Thyroid gland (tissue), 4 donors: ENCODE results near the gene GRIA1. TPM values are rescaled to one million over a fixed set of nuclear protein-coding genes. Genes with fewer than 3 reads are reported as not detected.

Source experiments
- DNase-seq, 2 donors: peaks; one replicate each; pipeline ENCODE4 v3.0.0-alpha.2; 2019
- H3K27ac ChIP-seq, 3 donors: fragments of 200-600 bp; sonication (generic); 1 replicate in 2 of 3; 2 replicates in 1 of 3; pipeline ENCODE4 v1.5.1; 2016 to 2019; ENCODE audit warnings: mild to moderate bottlenecking in 1 of 3, moderate library complexity in 1 of 3
- H3K27me3 ChIP-seq: fragments of 200-600 bp; sonication (generic); one replicate; pipeline ENCODE4 v1.5.1; 2019
- H3K36me3 ChIP-seq, 2 donors: fragments of 200-600 bp; sonication (generic); one replicate each; pipeline ENCODE4 v1.5.1; 2016 to 2019
- H3K4me1 ChIP-seq, 2 donors: fragments of 200-600 bp; sonication (generic); one replicate each; pipeline ENCODE4 v1.5.1; 2017 to 2019
- H3K4me3 ChIP-seq, 3 donors: fragments of 200-600 bp; sonication (generic); replicated peaks in 1 of 3; 1 replicate in 2 of 3; 2 replicates in 1 of 3; pipeline ENCODE4 v1.5.1; 2016; ENCODE audit warnings: mild to moderate bottlenecking in 1 of 3
- H3K9me3 ChIP-seq: fragments of 200-600 bp; sonication (generic); one replicate; pipeline ENCODE4 v1.5.1; 2017
- POLR2A ChIP-seq, 2 donors: fragments of 450-650 bp; IDR thresholded peaks; one replicate each; pipeline ENCODE4 v1.6.1; 2017; ENCODE audit warnings: antibody characterized with exemption in 2 of 2, mild to moderate bottlenecking in 2 of 2, moderate library complexity in 1 of 2
- WGBS, 2 donors: methylation state at CpG; one replicate each; pipeline ENCODE4 v1.1.5; 2017; 5-methylcytosine and 5-hydroxymethylcytosine counted together
- intact Hi-C: fragments of 100-400 bp; cut with DNase I; formaldehyde crosslinking; loops from one replicate; pipeline ENCODE4 v1.15.1; 2023
- total RNA-seq, 4 donors: library from RNA; depleted of rRNA; stranded (reverse); fragments of >200 nt; gene quantifications; one replicate each; pipeline ENCODE4 v1.2.3, GENCODE V29; 2016
- TF ChIP-seq, protein P1 (sequence below), 6 experiments: fragments of 200-600 bp in 3 of 6; fragments of 450-650 bp in 3 of 6; sonication (generic) in 3 of 6; IDR thresholded peaks; one replicate each; pipeline ENCODE4 v1.5.1; 2016 to 2019; ENCODE audit warnings: antibody characterized with exemption in 6 of 6, mild to moderate bottlenecking in 2 of 6, inconsistent platforms in 1 of 6, moderate library complexity in 1 of 6

Gene GRIA1
- total RNA-seq, 4 donors from 2014 or later: 0.21 to 2.6 (median 0.79) TPM

DNA sequence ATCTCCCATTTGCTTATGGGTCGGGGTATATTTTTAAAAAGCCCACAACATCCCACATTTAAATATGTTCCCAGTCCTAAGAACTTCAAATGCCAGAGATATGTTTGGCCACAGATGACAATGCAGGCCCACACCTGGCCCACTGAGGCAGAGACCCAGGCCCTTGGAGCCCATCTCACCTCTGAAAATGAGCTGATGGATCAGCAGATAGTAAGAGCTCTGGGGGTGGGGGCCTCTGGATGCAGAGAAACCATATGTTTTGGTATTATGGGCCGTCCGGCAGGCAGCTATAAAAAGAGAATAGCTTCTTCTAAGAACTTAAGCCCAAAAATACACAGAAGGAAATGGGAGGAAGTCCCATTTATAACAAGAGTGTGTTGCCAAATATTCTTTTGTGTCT is 256.0 kb downstream of the GRIA1 start:
- TF ChIP-seq, protein P1, sequence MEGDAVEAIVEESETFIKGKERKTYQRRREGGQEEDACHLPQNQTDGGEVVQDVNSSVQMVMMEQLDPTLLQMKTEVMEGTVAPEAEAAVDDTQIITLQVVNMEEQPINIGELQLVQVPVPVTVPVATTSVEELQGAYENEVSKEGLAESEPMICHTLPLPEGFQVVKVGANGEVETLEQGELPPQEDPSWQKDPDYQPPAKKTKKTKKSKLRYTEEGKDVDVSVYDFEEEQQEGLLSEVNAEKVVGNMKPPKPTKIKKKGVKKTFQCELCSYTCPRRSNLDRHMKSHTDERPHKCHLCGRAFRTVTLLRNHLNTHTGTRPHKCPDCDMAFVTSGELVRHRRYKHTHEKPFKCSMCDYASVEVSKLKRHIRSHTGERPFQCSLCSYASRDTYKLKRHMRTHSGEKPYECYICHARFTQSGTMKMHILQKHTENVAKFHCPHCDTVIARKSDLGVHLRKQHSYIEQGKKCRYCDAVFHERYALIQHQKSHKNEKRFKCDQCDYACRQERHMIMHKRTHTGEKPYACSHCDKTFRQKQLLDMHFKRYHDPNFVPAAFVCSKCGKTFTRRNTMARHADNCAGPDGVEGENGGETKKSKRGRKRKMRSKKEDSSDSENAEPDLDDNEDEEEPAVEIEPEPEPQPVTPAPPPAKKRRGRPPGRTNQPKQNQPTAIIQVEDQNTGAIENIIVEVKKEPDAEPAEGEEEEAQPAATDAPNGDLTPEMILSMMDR (IDR thresholded peaks at IDR 0.05): no peak
- no peak for TF ChIP-seq POLR2A (IDR thresholded peaks at IDR 0.05)
- H3K9me3 ChIP-seq: no peaks in the 10 kb centered on the region
- H3K4me1 ChIP-seq: no peaks in the 10 kb centered on the region
- no peaks in the 10 kb centered on the region for H3K27me3 ChIP-seq
- 40 to 41% methylated on average over 3 of the region's 3 CpGs for WGBS, 2 donors
- intact Hi-C loops: no loop called here
- H3K4me3 ChIP-seq: no peak overlapping the region
- no peak for DNase-seq
- H3K36me3 ChIP-seq: no peaks in the 10 kb centered on the region
- H3K27ac ChIP-seq: no peak overlapping the region

- Histone ChIP-seq H3K36me3 (no peaks in the 10 kb centered on the region), H3K27me3 (no peaks in the 10 kb centered on the region), H3K27ac (no peak overlapping the region), H3K4me1 (no peaks in the 10 kb centered on the region), H3K9me3 (no peaks in the 10 kb centered on the region), H3K4me3 (no peak overlapping the region)
- 91 to 99% methylated on average over 2 of the region's 2 CpGs for WGBS, 2 donors
- no peak for DNase-seq
- intact Hi-C loops: no loop called here
- TF ChIP-seq, protein P1 (IDR thresholded peaks at IDR 0.05): no peak
- no peak for TF ChIP-seq POLR2A (IDR thresholded peaks at IDR 0.05)
These were observed 258.4 kb downstream of the GRIA1 start for GRCh38 chr5:153748823-153749222.

DNA sequence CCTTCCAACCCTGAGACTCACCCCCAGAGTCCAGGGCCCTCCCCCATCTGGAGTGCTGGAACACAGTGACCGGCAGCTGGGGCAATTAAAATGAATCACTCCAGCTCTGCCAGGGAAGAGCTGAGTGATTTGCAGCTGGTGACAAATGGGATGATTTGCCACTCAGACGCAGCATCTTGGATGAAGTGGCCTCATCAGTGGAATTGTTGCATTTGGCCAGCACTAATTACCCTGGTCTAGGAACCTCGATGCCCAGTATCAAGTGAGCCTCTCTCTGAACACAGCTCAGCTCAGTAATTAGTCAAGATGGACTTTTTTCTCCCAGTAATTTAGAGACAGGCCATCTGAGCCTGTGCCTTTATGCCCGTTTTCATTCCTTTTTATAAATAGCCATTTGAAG is 259.5 kb downstream of the GRIA1 start:
- intact Hi-C loops: no loop called here
- no peak overlapping the region for H3K27ac ChIP-seq
- no peaks in the 10 kb centered on the region for H3K4me1 ChIP-seq
- DNase-seq: no peak
- H3K36me3 ChIP-seq: no peaks in the 10 kb centered on the region
- 56 to 60% methylated on average over 4 of the region's 4 CpGs for WGBS, 2 donors
- no peaks in the 10 kb centered on the region for H3K9me3 ChIP-seq
- H3K27me3 ChIP-seq: no peaks in the 10 kb centered on the region
- H3K4me3 ChIP-seq: no peak overlapping the region
- TF ChIP-seq, protein P1 (IDR thresholded peaks at IDR 0.05): no peak
- no peak for TF ChIP-seq POLR2A (IDR thresholded peaks at IDR 0.05)

GRCh38 chr5:153751251-153751650 is 260.8 kb downstream of the GRIA1 start:
- no peak overlapping the region for H3K4me3 ChIP-seq
- no peak for DNase-seq
- WGBS, 2 donors: 39 to 53% methylated on average over 3 of the region's 3 CpGs

GRCh38 chr5:153752890-153753289 is 262.4 kb downstream of the GRIA1 start:
- no peaks in the 10 kb centered on the region for H3K36me3 ChIP-seq
- no peak for DNase-seq
- no peaks in the 10 kb centered on the region for H3K27me3 ChIP-seq
- H3K27ac ChIP-seq: no peak overlapping the region
- H3K4me3 ChIP-seq: no peak overlapping the region
- intact Hi-C loops: no loop called here
- H3K9me3 ChIP-seq: no peaks in the 10 kb centered on the region
- TF ChIP-seq, protein P1 (IDR thresholded peaks at IDR 0.05): no peak
- TF ChIP-seq POLR2A (IDR thresholded peaks at IDR 0.05): no peak
- H3K4me1 ChIP-seq: no peaks in the 10 kb centered on the region

More at GRCh38 chr5:153751251-153751650, 260.8 kb downstream of the GRIA1 start:
- no peaks in the 10 kb centered on the region for H3K36me3 ChIP-seq
- intact Hi-C loops: no loop called here
- H3K9me3 ChIP-seq: no peaks in the 10 kb centered on the region
- no peaks in the 10 kb centered on the region for H3K4me1 ChIP-seq
- H3K27ac ChIP-seq: no peak overlapping the region
- TF ChIP-seq POLR2A (IDR thresholded peaks at IDR 0.05): no peak
- TF ChIP-seq, protein P1 (IDR thresholded peaks at IDR 0.05): no peak
- H3K27me3 ChIP-seq: no peaks in the 10 kb centered on the region
